HepG2 (cell line): ENCODE measurements around the gene NIPAL3. TPM values are rescaled to one million over a fixed set of nuclear protein-coding genes. Genes with fewer than 3 reads are reported as not detected.

ENCODE experiments used
- ARID4A ChIP-seq: sonication (generic); formaldehyde crosslinking; IDR thresholded peaks from 2 replicates; pipeline ENCODE4 v1.5.0; 2020; ENCODE audit warnings: mild to moderate bottlenecking, missing genetic modification reagents, borderline replicate concordance
- ATM ChIP-seq: fragments of 450-650 bp; IDR thresholded peaks from 2 replicates; pipeline ENCODE4 v1.7.1; 2017; ENCODE audit warnings: mild to moderate bottlenecking, borderline replicate concordance
- CERS6 ChIP-seq: sonication (generic); formaldehyde crosslinking; IDR thresholded peaks from 2 replicates; pipeline ENCODE4 v1.5.0; 2020; ENCODE audit warnings: missing genetic modification reagents
- FOSL1 ChIP-seq: sonication (generic); formaldehyde crosslinking; IDR thresholded peaks from 2 replicates; pipeline ENCODE4 v1.9.0; 2021; ENCODE audit warnings: missing genetic modification reagents, borderline replicate concordance
- FOSL2 ChIP-seq: sonication (generic); formaldehyde crosslinking; IDR thresholded peaks from 2 replicates; pipeline ENCODE4 v1.4.0; 2020; ENCODE audit warnings: missing genetic modification reagents
- KDM2A ChIP-seq: sonication (generic); formaldehyde crosslinking; IDR thresholded peaks from 2 replicates; pipeline ENCODE4 v1.4.0; 2020; ENCODE audit warnings: low read depth, missing genetic modification reagents, borderline replicate concordance
- LRRFIP1 ChIP-seq: sonication (generic); formaldehyde crosslinking; conservative IDR thresholded peaks from 2 replicates; pipeline ENCODE4 v1.4.0; 2020; ENCODE audit warnings: missing genetic modification reagents
- NCOA2 ChIP-seq: sonication (generic); formaldehyde crosslinking; IDR thresholded peaks from 2 replicates; pipeline ENCODE4 v1.8.0; 2022; ENCODE audit warnings: inconsistent platforms
- NR0B2 ChIP-seq: sonication (generic); formaldehyde crosslinking; IDR thresholded peaks from 2 replicates; pipeline ENCODE4 v1.4.0; 2020; ENCODE audit warnings: mild to moderate bottlenecking, missing genetic modification reagents
- RNF219 ChIP-seq: sonication (generic); formaldehyde crosslinking; IDR thresholded peaks from 2 replicates; pipeline ENCODE4 v1.5.0; 2020; ENCODE audit warnings: mild to moderate bottlenecking, missing genetic modification reagents
- RXRA ChIP-seq: sonication (generic); formaldehyde crosslinking; IDR thresholded peaks from 2 replicates; pipeline ENCODE4 v1.5.1; 2020; ENCODE audit warnings: missing genetic modification reagents
- SIX1 ChIP-seq: sonication (generic); formaldehyde crosslinking; IDR thresholded peaks from 2 replicates; pipeline ENCODE4 v1.4.0; 2020; ENCODE audit warnings: missing genetic modification reagents, borderline replicate concordance
- XRCC5 ChIP-seq: fragments of 200-400 bp; formaldehyde crosslinking; optimal IDR thresholded peaks from 2 replicates; pipeline ENCODE3; 2017; ENCODE audit warnings: mild to moderate bottlenecking, low read length
- ZBTB8A ChIP-seq: sonication (generic); formaldehyde crosslinking; IDR thresholded peaks from 2 replicates; pipeline ENCODE4 v1.4.0; 2020; ENCODE audit warnings: mild to moderate bottlenecking, low read depth, missing genetic modification reagents, borderline replicate concordance
- ZNF619 ChIP-seq: sonication (generic); formaldehyde crosslinking; IDR thresholded peaks from 2 replicates; pipeline ENCODE4 v1.4.0; 2020; ENCODE audit warnings: mild to moderate bottlenecking, missing genetic modification reagents
- ZNF784 ChIP-seq: sonication (generic); formaldehyde crosslinking; IDR thresholded peaks from 2 replicates; pipeline ENCODE4 v1.5.1; 2020; ENCODE audit warnings: missing genetic modification reagents, mild to moderate bottlenecking, borderline replicate concordance
- ZNF841 ChIP-seq: sonication (generic); formaldehyde crosslinking; IDR thresholded peaks from 2 replicates; pipeline ENCODE4 v1.8.1; 2023; ENCODE audit warnings: missing genetic modification reagents, borderline replicate concordance
- polyA plus RNA-seq, 8 experiments: library from polyadenylated mRNA; depleted of rRNA in 3 of 8; stranded (reverse) in 7 of 8; unstranded in 1 of 8; fragments of >200 nt; fragmentation: Illumina TruSeq in 4 of 8; extraction: Trizol in 4 of 8; gene quantifications; 2 replicates each; pipeline versions ENCODE4 v1.2.1 to v1.2.3, GENCODE V29; 2011 to 2016; ENCODE audit warnings: low read depth in 4 of 8, missing spikeins in 1 of 8, mixed read lengths in 1 of 8; ENCODE audit not compliant: insufficient read depth in 1 of 8
- total RNA-seq, 5 experiments: library from RNA; depleted of rRNA; stranded (reverse); fragments of >200 nt; fragmentation: Illumina TruSeq; extraction: Trizol; gene quantifications; 2 replicates each; pipeline ENCODE4 v1.2.3, GENCODE V29; 2016; ENCODE audit warnings: low read depth in 1 of 5

Gene NIPAL3
- total and polyA plus RNA-seq, 2 of the 13 experiments (the other 11 are each of a cell fraction or from before 2014, with no cell fraction given): 5.6 to 8.6 TPM

GRCh38 chr1:24502065-24502708, 86.6 kb downstream of the NIPAL3 start (continued):
- TF ChIP-seq ARID4A (CRISPR knock-in tag) (peak; percentile 54; the same call in 1 of the 2 replicates), ZNF841 (CRISPR knock-in tag) (no peak), KDM2A (CRISPR knock-in tag) (peak; percentile 72), FOSL2 (CRISPR knock-in tag) (peak; percentile 27; the same call in 1 of the 2 replicates), CERS6 (CRISPR knock-in tag) (no peak), LRRFIP1 (CRISPR knock-in tag) (no peak), ATM (no peak), SIX1 (CRISPR knock-in tag) (peak; percentile 53; the same call in 1 of the 2 replicates), ZNF619 (0 out of 2 replicates have a peak, but pooled peaks have one; percentile 48), NCOA2 (peak; percentile 45; the same call in 1 of the 2 replicates), RXRA (CRISPR knock-in tag) (peak; percentile 95), NR0B2 (CRISPR knock-in tag) (no peak), XRCC5 (no peak), ZBTB8A (CRISPR knock-in tag) (no peak), ZNF784 (no peak), FOSL1 (no peak), RNF219 (CRISPR knock-in tag) (no peak)
